ENCODE data around the gene HSD3B1.
"Not testable (repeated sequence)": the region's sequence is repeated elsewhere in the genome, so short reads cannot be mapped to it uniquely, and the experiment has no call there.

HSD3B1 gene

GRCh38 chr1:119554183-119554582 lies 47.2 kb downstream of the HSD3B1 start:
- TF ChIP-seq CTCF (IDR thresholded peaks at IDR 0.05; ENCODE audit: insufficient read depth, low read length, poor library complexity, severe bottlenecking) (no peak), EZH2phosphoT487 (conservative IDR thresholded peaks at IDR 0.05; ENCODE audit: low read length) (no peak)
- no peak overlapping the region for H2AFZ ChIP-seq (ENCODE audit: low read depth, low read length, severe bottlenecking)

GRCh38 chr1:119556423-119556822 lies 49.4 kb downstream of the HSD3B1 start:
- Histone ChIP-seq H3K79me2 (ENCODE audit: insufficient read depth, low read length) (no peaks in the 10 kb centered on the region), H3K9me3 (ENCODE audit: insufficient read depth, low read length) (no peaks in the 10 kb centered on the region), H3K9ac (ENCODE audit: low read length) (no peak overlapping the region), H3K4me2 (ENCODE audit: low read depth, low read length, poor library complexity, severe bottlenecking) (no peak overlapping the region), H3K27me3 (ENCODE audit: low read length) (no peaks in the 10 kb centered on the region), H3K36me3 (ENCODE audit: low read length) (no peaks in the 10 kb centered on the region), H4K20me1 (ENCODE audit: low read depth, low read length) (no peaks in the 10 kb centered on the region), H3K9me2 (replicated peaks; ENCODE audit: insufficient read depth, low read length) (no peaks in the 10 kb centered on the region), H3K27ac (ENCODE audit: low read depth, low read length) (no peak overlapping the region), H3K4me3 (ENCODE audit: insufficient read depth, low read length, poor library complexity, severe bottlenecking) (no peak overlapping the region), H3F3A (ENCODE audit: insufficient read depth) (no peaks in the 10 kb centered on the region), H2AFZ (ENCODE audit: low read depth, low read length, severe bottlenecking) (no peak overlapping the region)
- no peak for TF ChIP-seq EZH2phosphoT487 (conservative IDR thresholded peaks at IDR 0.05; ENCODE audit: low read length)
- TF ChIP-seq CTCF (IDR thresholded peaks at IDR 0.05; ENCODE audit: insufficient read depth, low read length, poor library complexity, severe bottlenecking), result no peak

More at GRCh38 chr1:119554183-119554582, 47.2 kb downstream of the HSD3B1 start:
- Histone ChIP-seq H3K9me3 (ENCODE audit: insufficient read depth, low read length) (no peaks in the 10 kb centered on the region), H4K20me1 (ENCODE audit: low read depth, low read length) (no peaks in the 10 kb centered on the region), H3K9me2 (replicated peaks; ENCODE audit: insufficient read depth, low read length) (no peaks in the 10 kb centered on the region), H3K9ac (ENCODE audit: low read length) (no peak overlapping the region), H3K4me3 (ENCODE audit: insufficient read depth, low read length, poor library complexity, severe bottlenecking) (no peak overlapping the region), H3K4me2 (ENCODE audit: low read depth, low read length, poor library complexity, severe bottlenecking) (no peak overlapping the region), H3K27me3 (ENCODE audit: low read length) (no peaks in the 10 kb centered on the region), H3K36me3 (ENCODE audit: low read length) (no peaks in the 10 kb centered on the region), H3K79me2 (ENCODE audit: insufficient read depth, low read length) (no peaks in the 10 kb centered on the region), H3F3A (ENCODE audit: insufficient read depth) (no peaks in the 10 kb centered on the region), H3K27ac (ENCODE audit: low read depth, low read length) (no peak overlapping the region)

GRCh38 chr1:119560402-119560801 lies 53.4 kb downstream of the HSD3B1 start:
- not testable (repeated sequence) for H3K9ac ChIP-seq (ENCODE audit: low read length); H3K36me3 ChIP-seq (ENCODE audit: low read length); H3K27ac ChIP-seq (ENCODE audit: low read depth, low read length); H3K4me3 ChIP-seq (ENCODE audit: insufficient read depth, low read length, poor library complexity, severe bottlenecking); H2AFZ ChIP-seq (ENCODE audit: low read depth, low read length, severe bottlenecking); H3K79me2 ChIP-seq (ENCODE audit: insufficient read depth, low read length); H4K20me1 ChIP-seq (ENCODE audit: low read depth, low read length); H3K4me2 ChIP-seq (ENCODE audit: low read depth, low read length, poor library complexity, severe bottlenecking); H3K9me2 ChIP-seq (replicated peaks; ENCODE audit: insufficient read depth, low read length); H3K27me3 ChIP-seq (ENCODE audit: low read length); H3K9me3 ChIP-seq (ENCODE audit: insufficient read depth, low read length); H3F3A ChIP-seq (ENCODE audit: insufficient read depth)

GRCh38 chr1:119564548-119564947 lies 57.5 kb downstream of the HSD3B1 start:
- H3K27ac ChIP-seq (ENCODE audit: low read depth, low read length), result no peak overlapping the region
- TF ChIP-seq EZH2phosphoT487 (conservative IDR thresholded peaks at IDR 0.05; ENCODE audit: low read length) (no peak), CTCF (IDR thresholded peaks at IDR 0.05; ENCODE audit: insufficient read depth, low read length, poor library complexity, severe bottlenecking) (no peak)
- H3K4me2 ChIP-seq (ENCODE audit: low read depth, low read length, poor library complexity, severe bottlenecking), result no peak overlapping the region
- no peak overlapping the region for H3K9ac ChIP-seq (ENCODE audit: low read length)
- H3K4me3 ChIP-seq (ENCODE audit: insufficient read depth, low read length, poor library complexity, severe bottlenecking), result no peak overlapping the region
- no peaks in the 10 kb centered on the region for H3K36me3 ChIP-seq (ENCODE audit: low read length)
- no peaks in the 10 kb centered on the region for H3K27me3 ChIP-seq (ENCODE audit: low read length)
- H3K9me3 ChIP-seq (ENCODE audit: insufficient read depth, low read length), result no peaks in the 10 kb centered on the region
- H3K79me2 ChIP-seq (ENCODE audit: insufficient read depth, low read length), result no peaks in the 10 kb centered on the region
- H2AFZ ChIP-seq (ENCODE audit: low read depth, low read length, severe bottlenecking), result no peak overlapping the region
- H3K9me2 ChIP-seq (replicated peaks; ENCODE audit: insufficient read depth, low read length), result no peaks in the 10 kb centered on the region
- H3F3A ChIP-seq (ENCODE audit: insufficient read depth), result no peaks in the 10 kb centered on the region
- H4K20me1 ChIP-seq (ENCODE audit: low read depth, low read length), result no peaks in the 10 kb centered on the region
